HL-60 (cell line): ENCODE measurements around the gene CNTN2.

Experiments
- DNase-seq, 2 experiments: peaks; one replicate each; pipeline ENCODE4 v3.0.0-alpha.2; 2010 to 2020; ENCODE audit warnings: low read depth in 1 of 2, low spot score in 1 of 2
- H3K27ac ChIP-seq: fragments of 250-450 bp; sonication (Bioruptor Pico); replicated peaks from 2 replicates; pipeline ENCODE4 v1.5.1; 2020; ENCODE audit warnings: mild to moderate bottlenecking, moderate library complexity
- H3K27me3 ChIP-seq: fragments of 250-450 bp; sonication (Bioruptor Pico); 2 replicates; pipeline ENCODE4 v1.5.1; 2021; ENCODE audit warnings: mild to moderate bottlenecking, moderate library complexity; ENCODE audit not compliant: insufficient read depth, poor library complexity, severe bottlenecking
- H3K4me3 ChIP-seq: replicated peaks from 2 replicates; pipeline ENCODE4 v1.5.1; 2011; ENCODE audit warnings: mild to moderate bottlenecking, control low read depth, low read length; ENCODE audit not compliant: insufficient read depth
- GABPA ChIP-seq: IDR thresholded peaks from 2 replicates; pipeline ENCODE4 v1.6.1; 2012; ENCODE audit warnings: low read depth
- POLR2AphosphoS5 ChIP-seq: IDR thresholded peaks from 2 replicates; pipeline ENCODE4 v1.6.1; 2012; ENCODE audit warnings: low read depth
- REST ChIP-seq: IDR thresholded peaks from 2 replicates; pipeline ENCODE4 v1.6.1; 2012; ENCODE audit warnings: low read depth; ENCODE audit not compliant: insufficient replicate concordance
- SPI1 ChIP-seq: IDR thresholded peaks from 2 replicates; pipeline ENCODE4 v1.6.1; 2012; ENCODE audit warnings: low read depth, mild to moderate bottlenecking, borderline replicate concordance
- long read RNA-seq: library from polyadenylated mRNA; unstranded; transcript quantifications from one replicate; pipeline ENCODE4 v2.0.0, GENCODE V29; 2020
- TF ChIP-seq, protein P1 (sequence below): IDR thresholded peaks from one replicate; pipeline ENCODE4 v1.5.1; 2011; ENCODE audit warnings: low read length, control low read depth, inconsistent platforms; ENCODE audit not compliant: insufficient read depth

The CNTN2 gene, protein sequence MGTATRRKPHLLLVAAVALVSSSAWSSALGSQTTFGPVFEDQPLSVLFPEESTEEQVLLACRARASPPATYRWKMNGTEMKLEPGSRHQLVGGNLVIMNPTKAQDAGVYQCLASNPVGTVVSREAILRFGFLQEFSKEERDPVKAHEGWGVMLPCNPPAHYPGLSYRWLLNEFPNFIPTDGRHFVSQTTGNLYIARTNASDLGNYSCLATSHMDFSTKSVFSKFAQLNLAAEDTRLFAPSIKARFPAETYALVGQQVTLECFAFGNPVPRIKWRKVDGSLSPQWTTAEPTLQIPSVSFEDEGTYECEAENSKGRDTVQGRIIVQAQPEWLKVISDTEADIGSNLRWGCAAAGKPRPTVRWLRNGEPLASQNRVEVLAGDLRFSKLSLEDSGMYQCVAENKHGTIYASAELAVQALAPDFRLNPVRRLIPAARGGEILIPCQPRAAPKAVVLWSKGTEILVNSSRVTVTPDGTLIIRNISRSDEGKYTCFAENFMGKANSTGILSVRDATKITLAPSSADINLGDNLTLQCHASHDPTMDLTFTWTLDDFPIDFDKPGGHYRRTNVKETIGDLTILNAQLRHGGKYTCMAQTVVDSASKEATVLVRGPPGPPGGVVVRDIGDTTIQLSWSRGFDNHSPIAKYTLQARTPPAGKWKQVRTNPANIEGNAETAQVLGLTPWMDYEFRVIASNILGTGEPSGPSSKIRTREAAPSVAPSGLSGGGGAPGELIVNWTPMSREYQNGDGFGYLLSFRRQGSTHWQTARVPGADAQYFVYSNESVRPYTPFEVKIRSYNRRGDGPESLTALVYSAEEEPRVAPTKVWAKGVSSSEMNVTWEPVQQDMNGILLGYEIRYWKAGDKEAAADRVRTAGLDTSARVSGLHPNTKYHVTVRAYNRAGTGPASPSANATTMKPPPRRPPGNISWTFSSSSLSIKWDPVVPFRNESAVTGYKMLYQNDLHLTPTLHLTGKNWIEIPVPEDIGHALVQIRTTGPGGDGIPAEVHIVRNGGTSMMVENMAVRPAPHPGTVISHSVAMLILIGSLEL
- long read RNA-seq, result 0 reads

GRCh38 chr1:205042911-205043806 is at the start of gene CNTN2:
Gene CNTN2 (plus strand): TSS chr1:205043212. CDS start chr1:205053186, 9,974 bp downstream.
- H3K4me3 ChIP-seq, result no peak within 1 kb of the TSS
- TF ChIP-seq, protein P1, sequence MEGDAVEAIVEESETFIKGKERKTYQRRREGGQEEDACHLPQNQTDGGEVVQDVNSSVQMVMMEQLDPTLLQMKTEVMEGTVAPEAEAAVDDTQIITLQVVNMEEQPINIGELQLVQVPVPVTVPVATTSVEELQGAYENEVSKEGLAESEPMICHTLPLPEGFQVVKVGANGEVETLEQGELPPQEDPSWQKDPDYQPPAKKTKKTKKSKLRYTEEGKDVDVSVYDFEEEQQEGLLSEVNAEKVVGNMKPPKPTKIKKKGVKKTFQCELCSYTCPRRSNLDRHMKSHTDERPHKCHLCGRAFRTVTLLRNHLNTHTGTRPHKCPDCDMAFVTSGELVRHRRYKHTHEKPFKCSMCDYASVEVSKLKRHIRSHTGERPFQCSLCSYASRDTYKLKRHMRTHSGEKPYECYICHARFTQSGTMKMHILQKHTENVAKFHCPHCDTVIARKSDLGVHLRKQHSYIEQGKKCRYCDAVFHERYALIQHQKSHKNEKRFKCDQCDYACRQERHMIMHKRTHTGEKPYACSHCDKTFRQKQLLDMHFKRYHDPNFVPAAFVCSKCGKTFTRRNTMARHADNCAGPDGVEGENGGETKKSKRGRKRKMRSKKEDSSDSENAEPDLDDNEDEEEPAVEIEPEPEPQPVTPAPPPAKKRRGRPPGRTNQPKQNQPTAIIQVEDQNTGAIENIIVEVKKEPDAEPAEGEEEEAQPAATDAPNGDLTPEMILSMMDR, result no peak
- TF ChIP-seq SPI1, result no peak
- TF ChIP-seq REST, result no peak
- TF ChIP-seq POLR2AphosphoS5, result no peak
- TF ChIP-seq GABPA, result no peak
- peaks cover 42% of the 10 kb centered on the region for H3K27me3 ChIP-seq
- DNase-seq, result no peak
- H3K27ac ChIP-seq, result no peak within 1 kb of the TSS

DNA sequence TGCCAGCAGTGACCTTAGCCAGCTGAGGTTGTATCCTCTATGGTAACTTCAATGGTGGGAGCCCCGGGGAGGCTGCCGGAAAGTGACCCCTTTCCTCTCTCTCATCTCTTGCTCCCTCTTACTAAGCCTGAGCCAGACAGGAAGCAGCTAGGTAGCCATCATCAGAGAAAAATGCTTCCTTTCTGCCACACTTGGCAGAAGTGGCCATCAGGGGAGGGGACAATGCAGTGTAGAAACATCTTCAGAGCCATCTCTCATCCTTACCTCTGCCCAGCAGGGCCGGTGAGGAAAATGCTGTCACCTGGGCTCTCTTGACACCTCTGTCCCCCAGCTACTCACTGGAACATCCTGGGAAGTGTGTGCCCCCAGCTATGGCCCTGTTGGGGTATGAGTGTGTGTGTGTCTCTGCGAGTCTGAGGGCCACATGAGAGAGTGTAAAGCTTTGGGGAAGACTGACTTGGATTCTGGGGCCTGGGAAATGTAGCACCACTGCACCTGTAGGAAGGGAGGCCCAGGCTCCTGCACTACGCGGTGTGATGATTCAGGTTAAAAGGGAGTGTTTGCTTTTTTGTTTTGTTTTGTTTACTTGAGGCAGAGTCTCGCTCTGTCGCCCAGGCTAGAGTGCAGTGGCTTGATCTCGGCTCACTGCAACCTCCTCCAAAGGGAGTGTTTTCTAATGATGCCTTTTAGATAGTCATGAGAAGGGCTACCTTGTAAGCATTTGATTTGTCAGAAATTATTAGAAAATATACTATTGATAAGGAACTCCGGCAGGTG is 48.7 kb upstream of the CNTN2 start:
- no peak for TF ChIP-seq POLR2AphosphoS5
- TF ChIP-seq, protein P1, result no peak
- no peak for TF ChIP-seq SPI1
- no peak for TF ChIP-seq REST
- TF ChIP-seq GABPA, result no peak
- no peak overlapping the region for H3K4me3 ChIP-seq
- H3K27me3 ChIP-seq, result no peaks in the 10 kb centered on the region
- no peak overlapping the region for H3K27ac ChIP-seq
- no peak for DNase-seq

- Histone ChIP-seq H3K4me3 (no peak overlapping the region), H3K27me3 (no peaks in the 10 kb centered on the region), H3K27ac (no peak overlapping the region)
- TF ChIP-seq REST (no peak), POLR2AphosphoS5 (no peak), GABPA (no peak), SPI1 (no peak)
- TF ChIP-seq, protein P1, result no peak
- no peak for DNase-seq
Measured at GRCh38 chr1:204996981-204997380, 46.0 kb upstream of the CNTN2 start.
